ENCODE measurements around the gene ITGB5.
A peak's percentile ranks its signal among the peaks of the same experiment; 100 is the strongest.
"Not testable (repeated sequence)": the region's sequence is repeated elsewhere in the genome, so short reads cannot be mapped to it uniquely, and the experiment has no call there.

The ITGB5 gene

GRCh38 chr3:124827476-124828206 lies 59.5 kb downstream of the ITGB5 start:
- peak; percentile 27 for DNase-seq
- in situ Hi-C loops (cut with HindIII; ENCODE audit: low pct_ligation_motif_present, low pct_unique_long_range_greater_than_20kb, low sequenced_read_pairs) = not testable (repeated sequence)

DNA sequence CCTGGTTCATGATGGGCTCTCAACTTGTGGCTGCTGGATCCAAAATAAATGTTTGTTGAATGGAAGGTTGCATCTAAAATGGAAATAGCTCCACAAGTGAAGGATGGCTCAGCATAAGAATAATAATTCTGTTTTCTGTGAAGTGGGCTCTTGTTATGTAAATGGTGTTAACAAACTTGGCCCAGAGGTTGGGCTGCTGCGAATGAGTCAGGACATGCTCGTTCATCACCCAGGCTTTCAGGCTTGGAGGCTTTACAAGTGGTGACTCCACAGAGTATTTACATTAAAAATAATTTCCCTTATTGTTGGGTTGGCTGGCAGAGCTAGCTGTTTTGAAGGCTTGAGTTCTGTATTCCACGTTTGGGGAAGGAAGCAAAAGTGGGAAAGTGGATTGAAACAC lies 60.5 kb downstream of the ITGB5 start:
- in situ Hi-C loops (cut with HindIII; ENCODE audit: low pct_ligation_motif_present, low pct_unique_long_range_greater_than_20kb, low sequenced_read_pairs) = no loop called here
- no peak for DNase-seq

DNA sequence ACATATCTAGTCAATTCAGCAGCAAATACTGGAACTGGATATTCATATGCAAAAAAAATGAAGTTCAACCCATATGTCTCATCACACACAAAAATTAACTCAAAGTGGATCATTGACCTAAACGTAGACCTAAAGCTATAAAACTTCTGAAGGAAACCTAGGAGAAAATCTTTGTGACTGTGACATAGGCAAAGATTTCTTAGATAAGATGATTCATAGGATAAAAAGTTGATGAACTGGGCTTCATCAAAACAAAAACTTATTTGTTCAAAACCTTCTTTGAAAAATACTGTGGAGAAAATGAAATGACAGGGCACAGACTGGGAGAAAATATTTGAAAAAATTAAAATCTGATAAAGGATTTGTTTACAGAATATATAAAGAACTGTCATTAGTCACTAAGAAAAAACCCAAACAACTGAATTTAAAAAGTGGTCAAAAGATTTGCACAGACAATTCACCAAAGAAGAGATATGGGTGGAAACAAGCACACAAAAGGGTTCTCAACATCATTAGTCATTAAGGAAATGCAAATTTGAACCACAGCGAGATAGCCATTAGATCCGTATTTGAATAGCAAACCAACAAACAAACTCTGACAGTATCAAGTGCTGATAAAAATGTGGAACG lies 62.8 kb downstream of the ITGB5 start:
- no peak for DNase-seq

DNA sequence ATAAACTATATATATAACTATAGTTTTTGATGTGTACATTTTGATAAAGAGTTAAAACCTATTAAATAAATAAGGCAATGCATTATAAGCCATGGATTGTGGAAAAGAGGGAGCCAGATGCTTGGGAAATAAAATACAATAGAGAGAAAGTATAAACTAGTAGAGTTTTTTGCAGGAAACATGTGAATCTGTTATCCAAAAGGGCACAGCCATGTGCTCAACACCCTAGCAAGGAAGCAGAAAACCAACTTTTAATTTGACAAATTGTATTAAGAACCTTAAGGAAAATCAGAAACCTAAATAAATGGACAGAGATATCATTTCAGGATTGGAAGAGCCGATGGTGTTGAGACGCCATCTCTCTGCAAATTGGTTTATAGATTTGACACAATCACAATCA lies 63.5 kb downstream of the ITGB5 start:
- DNase-seq = no peak
- in situ Hi-C loops (cut with HindIII; ENCODE audit: low pct_ligation_motif_present, low pct_unique_long_range_greater_than_20kb, low sequenced_read_pairs) = no loop called here

More for the DNA sequence above, 62.8 kb downstream of the ITGB5 start:
- in situ Hi-C loops (cut with HindIII; ENCODE audit: low pct_ligation_motif_present, low pct_unique_long_range_greater_than_20kb, low sequenced_read_pairs) = no loop called here

DNA sequence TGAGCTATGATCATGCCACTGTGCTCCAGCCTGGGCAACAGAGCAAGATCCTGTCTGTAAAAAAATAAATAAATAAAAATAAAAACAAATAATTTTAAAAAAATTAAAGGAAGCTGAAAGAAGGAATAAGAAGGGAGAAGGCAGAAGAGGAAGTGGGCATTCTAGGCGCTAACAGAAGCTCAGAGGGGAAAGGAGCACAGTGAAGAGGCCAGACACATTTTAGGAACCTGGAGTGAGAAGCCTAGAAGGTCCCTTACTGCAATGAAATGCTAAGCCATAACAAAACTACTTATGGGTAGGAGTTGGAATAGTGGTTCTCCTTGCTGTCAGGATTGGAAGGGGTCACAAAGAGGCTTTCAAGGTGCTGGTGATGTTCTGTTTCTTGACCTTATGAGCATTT lies 64.0 kb downstream of the ITGB5 start:
- in situ Hi-C loops (cut with HindIII; ENCODE audit: low pct_ligation_motif_present, low pct_unique_long_range_greater_than_20kb, low sequenced_read_pairs) = no loop called here
- no peak for DNase-seq

DNA sequence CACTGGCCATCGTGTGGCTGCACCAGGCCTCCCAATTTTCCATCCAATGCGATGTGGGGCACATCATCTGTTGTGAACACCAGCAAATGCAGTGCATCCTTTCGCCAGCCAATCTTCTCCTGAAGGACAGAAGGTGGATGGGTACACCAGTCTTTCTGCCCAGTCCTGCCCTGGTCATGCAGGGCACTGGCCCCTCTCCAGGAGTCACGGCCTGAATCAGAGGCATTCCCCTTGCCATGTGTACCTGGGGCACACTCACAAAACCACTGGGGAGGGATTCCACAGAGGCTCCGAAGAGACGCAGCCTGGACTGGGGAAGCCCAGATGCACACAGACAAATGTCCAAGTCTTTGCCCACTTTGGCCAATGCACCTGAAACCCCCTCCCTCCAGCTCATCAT lies 65.8 kb downstream of the ITGB5 start:
- in situ Hi-C loops (cut with HindIII; ENCODE audit: low pct_ligation_motif_present, low pct_unique_long_range_greater_than_20kb, low sequenced_read_pairs) = no loop called here

DNA sequence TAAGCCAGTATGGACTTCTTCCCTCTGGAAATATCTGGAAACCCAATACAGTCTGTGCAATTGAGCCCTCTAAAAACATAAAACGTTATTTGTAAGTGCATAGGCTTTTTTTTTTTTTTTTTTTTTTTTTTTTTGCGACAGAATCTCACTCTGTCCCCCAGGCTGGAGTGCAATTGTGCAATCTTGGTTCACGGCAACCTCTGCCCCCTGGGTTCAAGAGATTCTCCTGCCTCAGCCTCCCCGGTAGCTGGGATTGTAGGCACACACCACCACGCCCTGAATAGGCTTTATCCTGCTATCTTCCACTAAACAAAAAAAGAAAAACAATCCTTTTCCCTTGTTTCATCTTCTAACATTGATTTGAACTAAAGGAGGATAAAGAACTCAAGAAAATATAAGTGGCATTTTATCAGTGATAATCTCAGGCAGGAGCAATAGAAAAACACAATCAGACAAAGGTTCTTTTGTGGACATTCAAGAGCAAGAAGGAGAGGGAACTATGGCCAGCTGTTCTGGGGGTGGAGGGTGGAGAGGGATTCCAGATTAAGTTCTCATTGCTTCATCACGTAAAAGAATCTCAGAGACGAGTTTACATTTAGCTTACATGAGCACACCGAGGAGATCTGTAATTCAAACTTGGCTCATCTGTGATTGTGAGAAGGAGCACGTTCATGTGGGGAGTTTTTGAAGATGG lies 68.6 kb downstream of the ITGB5 start:
- no peak for DNase-seq

More for the DNA sequence above, 65.8 kb downstream of the ITGB5 start:
- no peak for DNase-seq

GRCh38 chr3:124817079-124817478 lies 70.1 kb downstream of the ITGB5 start:
- in situ Hi-C loops (cut with HindIII; ENCODE audit: low pct_ligation_motif_present, low pct_unique_long_range_greater_than_20kb, low sequenced_read_pairs) = no loop called here
- no peak for DNase-seq

More for the DNA sequence above, 68.6 kb downstream of the ITGB5 start:
- in situ Hi-C loops (cut with HindIII; ENCODE audit: low pct_ligation_motif_present, low pct_unique_long_range_greater_than_20kb, low sequenced_read_pairs) = no loop called here

GRCh38 chr3:124816206-124816605 lies 71.0 kb downstream of the ITGB5 start:
- in situ Hi-C loops (cut with HindIII; ENCODE audit: low pct_ligation_motif_present, low pct_unique_long_range_greater_than_20kb, low sequenced_read_pairs) = no loop called here
- DNase-seq = no peak

- no peak for DNase-seq
- in situ Hi-C loops (cut with HindIII; ENCODE audit: low pct_ligation_motif_present, low pct_unique_long_range_greater_than_20kb, low sequenced_read_pairs) = no loop called here
These were observed 71.4 kb downstream of the ITGB5 start for GRCh38 chr3:124815781-124816180.

- in situ Hi-C loops (cut with HindIII; ENCODE audit: low pct_ligation_motif_present, low pct_unique_long_range_greater_than_20kb, low sequenced_read_pairs) = no loop called here
- DNase-seq = no peak
These were observed 72.3 kb downstream of the ITGB5 start for GRCh38 chr3:124814620-124815421.

GRCh38 chr3:124813541-124813940 lies 73.6 kb downstream of the ITGB5 start:
- in situ Hi-C loops (cut with HindIII; ENCODE audit: low pct_ligation_motif_present, low pct_unique_long_range_greater_than_20kb, low sequenced_read_pairs) = no loop called here
- DNase-seq = no peak

DNA sequence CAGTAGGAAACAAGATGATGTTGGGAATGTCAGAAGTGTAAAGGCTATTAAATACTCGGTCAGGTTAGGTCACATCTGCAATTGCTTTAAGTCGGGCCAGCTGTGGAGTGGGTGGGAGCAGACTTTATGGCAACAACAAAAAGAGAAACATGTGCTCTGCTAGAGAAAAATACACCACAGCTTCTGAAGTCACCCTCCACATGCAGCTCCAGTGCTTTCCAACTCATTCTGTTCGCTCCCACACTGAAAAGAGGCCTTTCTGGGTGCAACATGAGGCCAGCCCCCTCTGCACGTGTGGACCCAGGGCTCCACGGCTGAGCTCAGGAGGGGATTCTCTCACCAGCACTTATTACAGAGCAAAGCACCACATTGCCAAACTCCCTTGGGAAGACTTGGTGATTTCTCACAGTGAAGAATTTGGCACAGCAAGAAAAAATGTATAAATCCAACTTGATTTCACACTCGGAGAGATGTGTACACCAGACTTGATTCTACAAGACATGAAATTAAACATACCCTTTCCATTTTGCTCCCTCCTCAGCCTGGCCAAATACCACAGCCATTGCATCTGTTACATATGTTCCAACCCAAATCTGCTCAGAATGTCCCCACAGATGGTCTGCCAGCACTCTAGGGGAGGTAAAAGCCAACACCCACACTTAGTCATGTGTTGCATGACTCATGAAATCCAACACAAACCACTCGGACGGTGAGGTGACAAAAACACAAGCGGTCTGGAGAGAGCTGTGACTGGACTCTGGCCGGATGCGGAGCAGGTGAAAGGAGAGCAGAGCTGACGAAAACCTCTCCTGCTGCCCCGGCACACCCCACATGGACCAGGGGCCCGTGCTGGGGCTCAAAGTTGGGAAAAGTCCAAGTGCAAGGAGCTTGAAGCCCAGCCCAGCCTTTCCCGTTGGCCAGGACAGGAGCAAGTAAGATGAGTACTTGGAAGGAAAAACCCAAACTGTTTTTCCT lies 74.6 kb downstream of the ITGB5 start:
- in situ Hi-C loops (cut with HindIII; ENCODE audit: low pct_ligation_motif_present, low pct_unique_long_range_greater_than_20kb, low sequenced_read_pairs) = no loop called here

DNA sequence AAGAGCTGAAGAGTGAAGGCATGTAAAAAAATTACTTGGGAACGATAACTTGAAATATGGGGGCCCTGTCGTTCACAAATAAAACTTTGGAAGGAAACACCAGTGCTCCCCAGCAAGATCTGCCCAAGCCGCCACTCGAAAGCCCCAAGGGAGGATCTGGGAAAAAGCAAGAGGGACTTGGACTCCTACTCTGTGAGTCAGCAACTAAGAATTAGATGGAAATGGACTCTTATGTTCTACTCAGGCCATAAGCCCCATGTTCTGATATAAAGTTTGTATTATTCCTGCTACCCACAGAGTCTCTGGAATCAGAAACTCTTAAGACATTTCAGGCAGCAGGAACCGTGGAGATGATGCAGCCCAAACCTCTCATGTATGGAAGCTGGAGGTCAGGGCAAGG lies 75.7 kb downstream of the ITGB5 start:
- in situ Hi-C loops (cut with HindIII; ENCODE audit: low pct_ligation_motif_present, low pct_unique_long_range_greater_than_20kb, low sequenced_read_pairs) = no loop called here
- no peak for DNase-seq

More for the DNA sequence above, 74.6 kb downstream of the ITGB5 start:
- peak; percentile 85 for DNase-seq

GRCh38 chr3:124810970-124811369 lies 76.2 kb downstream of the ITGB5 start:
- no peak for DNase-seq
- in situ Hi-C loops (cut with HindIII; ENCODE audit: low pct_ligation_motif_present, low pct_unique_long_range_greater_than_20kb, low sequenced_read_pairs) = no loop called here

GRCh38 chr3:124809039-124809438 lies 78.1 kb downstream of the ITGB5 start:
- no peak for DNase-seq
- in situ Hi-C loops (cut with HindIII; ENCODE audit: low pct_ligation_motif_present, low pct_unique_long_range_greater_than_20kb, low sequenced_read_pairs) = no loop called here

DNA sequence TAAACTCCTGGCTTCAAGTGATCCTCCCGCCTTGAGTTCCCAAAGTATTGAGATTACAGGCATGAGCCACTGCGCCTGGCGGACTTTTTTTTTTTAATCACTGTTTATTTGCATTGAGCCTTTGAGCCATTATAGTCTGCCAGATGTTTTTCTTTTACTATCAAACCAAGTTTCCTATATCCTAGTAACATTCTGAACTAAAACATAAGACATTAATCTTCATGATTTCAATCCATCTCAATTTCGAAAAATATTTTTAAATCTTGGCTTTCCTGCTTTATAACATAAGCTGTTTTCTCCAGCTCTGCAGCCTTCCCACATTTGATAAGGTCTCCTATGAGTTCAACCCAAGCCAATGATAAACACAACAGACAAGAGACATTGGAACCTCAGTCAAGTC lies 81.5 kb downstream of the ITGB5 start:
- in situ Hi-C loops (cut with HindIII; ENCODE audit: low pct_ligation_motif_present, low pct_unique_long_range_greater_than_20kb, low sequenced_read_pairs) = no loop called here
- no peak for DNase-seq

DNA sequence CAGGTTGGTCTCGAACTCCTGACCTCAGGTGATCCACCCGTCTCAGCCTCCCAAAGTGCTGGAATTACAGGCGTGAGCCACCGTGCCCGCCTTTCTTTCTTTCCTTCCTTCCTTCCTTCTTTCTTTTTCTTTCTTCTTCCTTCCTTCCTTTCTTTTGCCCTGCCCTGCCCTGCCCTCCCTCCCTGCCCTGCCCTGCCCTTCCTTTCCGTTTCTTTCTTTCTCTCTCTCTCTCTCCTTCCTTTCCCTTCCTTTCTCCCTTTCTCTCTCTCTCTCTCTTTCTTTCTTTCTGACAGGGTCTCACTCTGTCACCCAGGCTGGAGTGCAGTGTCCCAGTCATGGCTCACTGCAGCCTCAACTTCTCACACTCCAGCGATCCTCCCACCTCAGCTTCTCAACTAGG lies 82.3 kb downstream of the ITGB5 start:
- DNase-seq = no peak
- in situ Hi-C loops (cut with HindIII; ENCODE audit: low pct_ligation_motif_present, low pct_unique_long_range_greater_than_20kb, low sequenced_read_pairs) = no loop called here
